SK-N-SH (cell line): Measurements from ENCODE around the gene TXNRD2. TPM values are rescaled to one million over a fixed set of nuclear protein-coding genes. Genes with fewer than 3 reads are reported as not detected.

Experiments used
- CTCF ChIA-PET: fragments of 300-600, 350-600 bp; formaldehyde crosslinking; extraction: SDS; loops from one replicate; lab custom pipeline; 2021; lab: Yijun Ruan, JAX
- POLR2A ChIA-PET: fragments of 350-600 bp; sonication (Branson Sonifier 250); formaldehyde crosslinking; extraction: SDS; loops from one replicate; lab custom pipeline; 2020; ENCODE audit warnings: antibody characterized with exemption, inconsistent platforms; lab: Yijun Ruan, JAX
- DNase-seq: peaks from one replicate; pipeline ENCODE4 v3.0.0; 2012
- H2AFZ ChIP-seq: fragments of 200-600 bp; sonication (generic); 2 replicates; pipeline ENCODE4 v1.8.1; 2016; ENCODE audit warnings: antibody characterized with exemption, mild to moderate bottlenecking, low read depth
- H3F3A ChIP-seq: fragments of 200-600 bp; sonication (generic); replicated peaks from 2 replicates; pipeline ENCODE3; 2016; ENCODE audit warnings: antibody characterized with exemption, mild to moderate bottlenecking; ENCODE audit not compliant: insufficient read depth
- H3K27ac ChIP-seq, 2 experiments: fragments of 200-500 bp in 1 of 2; fragments of 200-600 bp in 1 of 2; sonication (Bioruptor generic) in 1 of 2; sonication (generic), shearing (Covaris generic) in 1 of 2; 2 replicates each; pipeline versions ENCODE4 v1.5.1 to v1.6.1; 2014 to 2016; ENCODE audit warnings: low read depth in 2 of 2, inconsistent platforms in 1 of 2, low read length in 1 of 2, mild to moderate bottlenecking in 1 of 2, mixed read lengths in 1 of 2
- H3K27me3 ChIP-seq: fragments of 200-600 bp; sonication (generic), shearing (Covaris generic); 2 replicates; pipeline ENCODE4 v1.6.1; 2016; ENCODE audit warnings: mixed run types; ENCODE audit not compliant: insufficient read depth
- H3K36me3 ChIP-seq, 2 experiments: fragments of 200-500 bp in 1 of 2; fragments of 200-600 bp in 1 of 2; sonication (Bioruptor generic) in 1 of 2; sonication (generic) in 1 of 2; replicated peaks in 1 of 2; 2 replicates each; pipeline versions ENCODE3 to v1.5.1; 2014 to 2016; ENCODE audit warnings: low read length in 1 of 2, mild to moderate bottlenecking in 1 of 2; ENCODE audit not compliant: insufficient read depth in 2 of 2, control insufficient read depth in 1 of 2
- H3K4me1 ChIP-seq, 2 experiments: fragments of 200-500 bp in 1 of 2; fragments of 200-600 bp in 1 of 2; sonication (Bioruptor generic) in 1 of 2; sonication (generic), shearing (Covaris generic) in 1 of 2; 2 replicates each; pipeline versions ENCODE4 v1.5.1 to v1.6.1; 2014 to 2016; ENCODE audit warnings: low read depth in 1 of 2, low read length in 1 of 2, mixed run types in 1 of 2; ENCODE audit not compliant: insufficient read depth in 2 of 2, control insufficient read depth in 1 of 2
- H3K4me2 ChIP-seq: fragments of 200-600 bp; sonication (generic), shearing (Covaris generic); 2 replicates; pipeline ENCODE4 v1.6.1; 2017; ENCODE audit warnings: mixed run types
- H3K4me3 ChIP-seq, 2 experiments: fragments of 200-500 bp in 1 of 2; fragments of 200-600 bp in 1 of 2; sonication (Bioruptor generic) in 1 of 2; sonication (generic), shearing (Covaris generic) in 1 of 2; 2 replicates each; pipeline versions ENCODE4 v1.5.1 to v1.8.1; 2014 to 2016; ENCODE audit warnings: low read depth in 2 of 2, inconsistent platforms in 1 of 2, low read length in 1 of 2, mild to moderate bottlenecking in 1 of 2, mixed read lengths in 1 of 2, moderate library complexity in 1 of 2
- H3K79me2 ChIP-seq: fragments of 200-600 bp; sonication (generic); 2 replicates; pipeline ENCODE4 v1.8.1; 2017; ENCODE audit warnings: mild to moderate bottlenecking; ENCODE audit not compliant: insufficient read depth
- H3K9ac ChIP-seq: fragments of 200-600 bp; sonication (generic); 2 replicates; pipeline ENCODE4 v1.6.1; 2017; ENCODE audit warnings: mixed run types
- H3K9me2 ChIP-seq: fragments of 200-600 bp; sonication (generic); 2 replicates; pipeline ENCODE4 v1.6.1; 2017; ENCODE audit warnings: mixed run types
- H3K9me3 ChIP-seq: fragments of 200-600 bp; sonication (generic); 2 replicates; pipeline ENCODE4 v1.6.1; 2017; ENCODE audit warnings: mixed run types, mild to moderate bottlenecking, moderate library complexity
- H4K20me1 ChIP-seq: fragments of 200-600 bp; sonication (generic); 2 replicates; pipeline ENCODE4 v1.6.1; 2017; ENCODE audit warnings: mild to moderate bottlenecking, mixed run types; ENCODE audit not compliant: insufficient read depth
- ELF1 ChIP-seq: IDR thresholded peaks from 2 replicates; pipeline ENCODE4 v1.4.0; 2012
- EZH2phosphoT487 ChIP-seq: fragments of 200-600 bp; sonication (generic); IDR thresholded peaks from 2 replicates; pipeline ENCODE4 v1.6.1; 2017; ENCODE audit warnings: low read depth, mixed run types, mild to moderate bottlenecking, antibody characterized with exemption, moderate library complexity, borderline replicate concordance
- FOXJ3 ChIP-seq: sonication (generic); formaldehyde crosslinking; IDR thresholded peaks from 2 replicates; pipeline ENCODE4 v1.5.1; 2020; ENCODE audit warnings: mild to moderate bottlenecking, missing genetic modification reagents
- GABPA ChIP-seq: IDR thresholded peaks from 2 replicates; pipeline ENCODE4 v1.4.0; 2012; ENCODE audit warnings: low read depth, mild to moderate bottlenecking
- GATA2 ChIP-seq: sonication (generic); formaldehyde crosslinking; IDR thresholded peaks from 2 replicates; pipeline ENCODE4 v1.5.0; 2020; ENCODE audit warnings: mild to moderate bottlenecking, missing genetic modification reagents
- MAX ChIP-seq: IDR thresholded peaks from 2 replicates; pipeline ENCODE4 v1.4.0; 2012; ENCODE audit warnings: low read depth
- MXI1 ChIP-seq: IDR thresholded peaks from 2 replicates; pipeline ENCODE4 v1.6.1; 2012; ENCODE audit warnings: mild to moderate bottlenecking, low read depth, low read length, improper control_type of control experiment
- NFIC ChIP-seq: IDR thresholded peaks from 2 replicates; pipeline ENCODE4 v1.4.0; 2012; ENCODE audit warnings: borderline replicate concordance
- NRF1 ChIP-seq: IDR thresholded peaks from 2 replicates; pipeline ENCODE4 v1.6.1; 2012; ENCODE audit warnings: low read depth, mild to moderate bottlenecking, low read length
- POLR2AphosphoS5 ChIP-seq: IDR thresholded peaks from 2 replicates; pipeline ENCODE4 v1.6.1; 2012; ENCODE audit warnings: low read depth, low read length
- RAD21 ChIP-seq: IDR thresholded peaks from 2 replicates; pipeline ENCODE4 v1.6.1; 2012; ENCODE audit warnings: mild to moderate bottlenecking, low read length
- SIN3A ChIP-seq: IDR thresholded peaks from 2 replicates; pipeline ENCODE4 v1.6.1; 2012; ENCODE audit warnings: low read depth, mild to moderate bottlenecking, low read length, moderate library complexity, borderline replicate concordance
- TAF1 ChIP-seq: IDR thresholded peaks from 2 replicates; pipeline ENCODE4 v1.6.1; 2012; ENCODE audit warnings: low read depth, mild to moderate bottlenecking, low read length, moderate library complexity, borderline replicate concordance
- WGBS: methylation state at CpG from one replicate; pipeline ENCODE4 v1.1.6; 2017; ENCODE audit warnings: low lambda C conversion rate; 5-methylcytosine and 5-hydroxymethylcytosine counted together
- polyA plus RNA-seq, 3 experiments: library from polyadenylated mRNA; depleted of rRNA; stranded (reverse); fragments of >200 nt; gene quantifications; 2 replicates each; pipeline ENCODE4 v1.2.3, GENCODE V29; 2012

Gene TXNRD2
- polyA plus RNA-seq, 1 of the 3 experiments (the other 2 are of a cell fraction): 34.7 TPM

- Histone ChIP-seq H3K27ac (peak overlapping the region; percentile 84 to 91), H3K36me3 (peaks cover 12 to 13% of the 10 kb centered on the region in 2 experiments), H3K9me2 (no peaks in the 10 kb centered on the region)
- POLR2A ChIA-PET: interaction anchor here (0.9 kb wide), 1 partner anchor 18 kb away, joined by 3 read pairs; no protein-coding TSS in a partner anchor
- 10% methylated on average over 12 of the region's 24 CpGs for WGBS
- TF ChIP-seq GABPA: 0 out of 2 replicates have a peak, but pooled peaks have one; percentile 38
- peak; percentile 54 for TF ChIP-seq NFIC
- TF ChIP-seq RAD21: 0 out of 2 replicates have a peak, but pooled peaks have one; percentile 0
- peak; percentile 65 for TF ChIP-seq GATA2 (CRISPR knock-in tag)
- no peak for TF ChIP-seq FOXJ3
- TF ChIP-seq, all 33 proteins: peak for 4
- Histone ChIP-seq H3K27me3 (no peaks in the 10 kb centered on the region), H3K4me3 (peak overlapping the region; percentile 92 to 96), H3K9ac (peak overlapping the region; percentile 88), H2AFZ (peak overlapping the region; percentile 49), H3K79me2 (peaks cover 62% of the 10 kb centered on the region), H4K20me1 (peaks cover 23% of the 10 kb centered on the region; the same call in 1 of the 2 replicates), H3K9me3 (no peaks in the 10 kb centered on the region), H3K4me2 (peak overlapping the region; percentile 96), H3F3A (peaks cover 8% of the 10 kb centered on the region), H3K4me1 (peaks cover 9 to 24% of the 10 kb centered on the region in 2 experiments; a peak in 3 of 4 replicates)
- peak; percentile 75 for DNase-seq
- CTCF ChIA-PET: interaction anchor here (0.8 to 2.8 kb wide), 8 partner anchors 9 to 125 kb away, joined by 3 to 22 read pairs (median 3); no protein-coding TSS in a partner anchor
Observed at GRCh38 chr22:19855504-19856409, 85.9 kb downstream of the TXNRD2 start.

GRCh38 chr22:19854778-19855503 is 86.7 kb downstream of the TXNRD2 start, which contains the start of the genes GNB1L and RTL10:
Gene GNB1L (minus strand): TSS chr22:19854874. CDS start chr22:19821355, 33,519 bp downstream.
Gene RTL10 (minus strand): TSS chr22:19854874. CDS start chr22:19852261, 2,613 bp downstream.
- Histone ChIP-seq H3K9me2 (no peaks in the 10 kb centered on the region), H3K79me2 (peaks cover 70% of the 10 kb centered on the region), H3K4me1 (peaks cover 9 to 24% of the 10 kb centered on the region in 2 experiments; a peak in 3 of 4 replicates), H4K20me1 (peaks cover 23% of the 10 kb centered on the region; the same call in 1 of the 2 replicates), H3K9ac (peak within 1 kb of the TSS; percentile 93), H3F3A (peaks cover 10% of the 10 kb centered on the region), H2AFZ (peak within 1 kb of the TSS; percentile 79), H3K27me3 (no peaks in the 10 kb centered on the region), H3K27ac (peak within 1 kb of the TSS; percentile 84 to 91), H3K4me2 (peak within 1 kb of the TSS; percentile 96), H3K4me3 (peak within 1 kb of the TSS; percentile 92 to 96), H3K9me3 (no peaks in the 10 kb centered on the region), H3K36me3 (peaks cover 19 to 20% of the 10 kb centered on the region in 2 experiments)
- CTCF ChIA-PET: interaction anchor here (0.8 to 2.8 kb wide), 8 partner anchors 10 to 124 kb away, joined by 3 to 22 read pairs (median 4); no protein-coding TSS in a partner anchor
- peak; percentile 98 for DNase-seq
- POLR2A ChIA-PET: interaction anchor here (0.6 to 1.9 kb wide), 4 partner anchors 10 to 50 kb away, joined by 3 to 8 read pairs (median 3); no protein-coding TSS in a partner anchor
- TF ChIP-seq EZH2phosphoT487 (no peak), NRF1 (peak; percentile 99), POLR2AphosphoS5 (peak; percentile 95), MAX (peak; percentile 65; the same call in 1 of the 2 replicates), MXI1 (peak; percentile 84), SIN3A (peak; percentile 70; the same call in 1 of the 2 replicates), RAD21 (peak; percentile 25; the same call in 1 of the 2 replicates), ELF1 (no peak), TAF1 (peak; percentile 90), GATA2 (CRISPR knock-in tag) (peak; percentile 48)
- 0% methylated on average over 7 of the region's 81 CpGs for WGBS
